HepG2 (cell line): ENCODE data around the gene EIF2S2. TPM values are rescaled to one million over a fixed set of nuclear protein-coding genes. Genes with fewer than 3 reads are reported as not detected.

ENCODE experiments used
- ARID5B ChIP-seq: IDR thresholded peaks from 2 replicates; pipeline ENCODE4 v1.4.0; 2020; ENCODE audit warnings: mild to moderate bottlenecking, missing genetic modification reagents
- KLF11 ChIP-seq: IDR thresholded peaks from 2 replicates; pipeline ENCODE4 v1.6.1; 2016; ENCODE audit warnings: missing compliant biosample characterization
- KMT2B ChIP-seq: IDR thresholded peaks from 2 replicates; pipeline ENCODE4 v1.6.1; 2016; ENCODE audit warnings: missing genetic modification reagents, missing compliant biosample characterization
- NR0B2 ChIP-seq: sonication (generic); formaldehyde crosslinking; IDR thresholded peaks from 2 replicates; pipeline ENCODE4 v1.4.0; 2020; ENCODE audit warnings: mild to moderate bottlenecking, missing genetic modification reagents
- SSRP1 ChIP-seq: IDR thresholded peaks from 2 replicates; pipeline ENCODE4 v1.6.1; 2016; ENCODE audit warnings: control low read depth
- TCF7 ChIP-seq: sonication (generic); IDR thresholded peaks from 2 replicates; pipeline ENCODE4 v1.6.1; 2016; ENCODE audit warnings: antibody characterized with exemption, low read depth
- THAP8 ChIP-seq: sonication (generic); formaldehyde crosslinking; IDR thresholded peaks from 2 replicates; pipeline ENCODE4 v1.5.1; 2020; ENCODE audit warnings: missing genetic modification reagents, mild to moderate bottlenecking, borderline replicate concordance
- UBTF ChIP-seq: sonication (generic); formaldehyde crosslinking; IDR thresholded peaks from 2 replicates; pipeline ENCODE4 v1.4.0; 2020; ENCODE audit warnings: mild to moderate bottlenecking, missing genetic modification reagents
- polyA plus RNA-seq, 8 experiments: library from polyadenylated mRNA; depleted of rRNA in 3 of 8; stranded (reverse) in 7 of 8; unstranded in 1 of 8; fragments of >200 nt; fragmentation: Illumina TruSeq in 4 of 8; extraction: Trizol in 4 of 8; gene quantifications; 2 replicates each; pipeline versions ENCODE4 v1.2.1 to v1.2.3, GENCODE V29; 2011 to 2016; ENCODE audit warnings: low read depth in 4 of 8, missing spikeins in 1 of 8, mixed read lengths in 1 of 8; ENCODE audit not compliant: insufficient read depth in 1 of 8
- total RNA-seq, 5 experiments: library from RNA; depleted of rRNA; stranded (reverse); fragments of >200 nt; fragmentation: Illumina TruSeq; extraction: Trizol; gene quantifications; 2 replicates each; pipeline ENCODE4 v1.2.3, GENCODE V29; 2016; ENCODE audit warnings: low read depth in 1 of 5

Gene EIF2S2
- total and polyA plus RNA-seq, 2 of the 13 experiments (the other 11 are each of a cell fraction or from before 2014, with no cell fraction given), result 126 to 213 TPM

- no peak for TF ChIP-seq NR0B2 (CRISPR knock-in tag)
- TF ChIP-seq KMT2B (CRISPR knock-in tag), result no peak
- no peak for TF ChIP-seq THAP8 (CRISPR knock-in tag)
- TF ChIP-seq SSRP1 (CRISPR knock-in tag), result peak; percentile 73; the same call in 1 of the 2 replicates
- TF ChIP-seq UBTF, result no peak
- TF ChIP-seq ARID5B (CRISPR knock-in tag), result 0 out of 2 replicates have a peak, but pooled peaks have one; percentile 17
- TF ChIP-seq TCF7, result peak; percentile 61
- TF ChIP-seq KLF11 (CRISPR knock-in tag), result 0 out of 2 replicates have a peak, but pooled peaks have one; percentile 37
Observed at GRCh38 chr20:34045930-34046725, 65.9 kb downstream of the EIF2S2 start (continued).
